Heart right ventricle (tissue), 16 donors: ENCODE data around the gene TSPYL2. TPM values are rescaled to one million over a fixed set of nuclear protein-coding genes. Genes with fewer than 3 reads are reported as not detected.

Source experiments
- ATAC-seq, 8 donors: fragments of 200-7000 bp; cut with Tn5 transposase; one replicate each; pipeline ENCODE4 v1.9.1; 2020; ENCODE audit warnings: mild to moderate bottlenecking in 8 of 8, moderate library complexity in 8 of 8, moderate number of reproducible peaks in 1 of 8
- DNase-seq, 2 donors: peaks; one replicate each; pipeline ENCODE4 v3.0.0-alpha.2; 2020
- H3K27ac ChIP-seq, 10 donors: fragments of 200-600 bp; sonication (generic) in 2 of 10; one replicate each; pipeline versions ENCODE4 v1.5.0 to v1.8.0; 2020 to 2022; ENCODE audit warnings: mild to moderate bottlenecking in 3 of 10
- H3K27me3 ChIP-seq, 7 donors: fragments of 200-600 bp; one replicate each; pipeline ENCODE4 v1.8.0; 2021 to 2022; ENCODE audit warnings: mild to moderate bottlenecking in 2 of 7
- H3K36me3 ChIP-seq, 9 donors: fragments of 200-600 bp; sonication (generic) in 1 of 9; one replicate each; pipeline versions ENCODE4 v1.5.0 to v1.8.0; 2020 to 2022; ENCODE audit warnings: mild to moderate bottlenecking in 2 of 9
- H3K4me1 ChIP-seq, 9 donors: fragments of 200-600 bp; sonication (generic) in 1 of 9; one replicate each; pipeline versions ENCODE4 v1.5.0 to v1.8.0; 2020 to 2022; ENCODE audit warnings: mild to moderate bottlenecking in 4 of 9
- H3K4me3 ChIP-seq, 10 donors: fragments of 200-600 bp; sonication (generic) in 2 of 10; one replicate each; pipeline versions ENCODE4 v1.5.0 to v1.8.0; 2020 to 2022; ENCODE audit warnings: mild to moderate bottlenecking in 7 of 10, moderate library complexity in 2 of 10
- H3K9me3 ChIP-seq, 11 donors: fragments of 200-600 bp in 10 of 11; sonication (generic) in 2 of 11; one replicate each; pipeline versions ENCODE4 v1.5.0 to v1.8.0; 2013 to 2022; ENCODE audit warnings: mild to moderate bottlenecking in 2 of 11, control low read depth in 1 of 11, moderate library complexity in 1 of 11
- WGBS, 2 donors: extraction: QIAGEN DNeasy Blood & Tissue Kit; methylation state at CpG; one replicate each; pipeline ENCODE4 v1.1.7; 2013; ENCODE audit warnings: inconsistent platforms in 1 of 2; 5-methylcytosine and 5-hydroxymethylcytosine counted together
- intact Hi-C, 10 donors: fragments of 100-400 bp; cut with DNase I; formaldehyde crosslinking; loops; one replicate each; pipeline versions ENCODE4 v1.11.1 to v1.14.2; 2022
- long read RNA-seq, 3 donors: library from polyadenylated mRNA; unstranded; transcript quantifications; one replicate each; pipeline ENCODE4 v2.0.0, GENCODE V29; 2020 to 2021
- polyA plus RNA-seq, 2 donors: library from polyadenylated mRNA; stranded (reverse); fragments of 200-250 nt; gene quantifications; one replicate each; pipeline ENCODE4 v1.2.3, GENCODE V29; 2013
- total RNA-seq, 10 donors: library from RNA; stranded (reverse); fragmentation: NEBNext Ultra II Directional in 3 of 10; extraction: Animal tissue kit (Norgen Biotek cat#: 25700) in 3 of 10; gene quantifications; one replicate each; pipeline versions ENCODE4 v1.2.1 to v1.2.4, GENCODE V29; 2021 to 2023
- TF ChIP-seq, protein P1 (sequence below), 9 donors: fragments of 200-600 bp; sonication (generic) in 2 of 9; IDR thresholded peaks; one replicate each; pipeline versions ENCODE4 v1.5.0 to v1.8.0; 2021 to 2022; ENCODE audit warnings: antibody characterized with exemption in 9 of 9, mild to moderate bottlenecking in 5 of 9, moderate library complexity in 1 of 9
- donor health status: Arrhythmogenic right ventricular cardiomyopathy.
- donor health status: ischemic (EF 13 %, LVEDD 7.1; RV severe dilation, severe dysfunction).
- donor health status: healthy with polysubstance abuse.
- donor health status: DM: no; HTN: yes; CAD: no.
- donor health status: DM: no; HTN: no; CAD: no.
- donor health status: ischemic (EF 25% LVEDD 6.9; RV normal size, moderate dysfunction).
- donor health status: ischemic (EF 25% LVEDD 5.7; RV mildly dilated, moderate dysfunction).
- donor health status: healthy.
- donor health status: DM: yes; HTN: yes; CAD: no.
- donor health status: Ischemic cardiomyopathy.
- donor health status: ischemic (EF 35%, LVEDD 5.7; RV mildly dilated, moderate dysfunction).
- donor health status: nonischemic (EF 11% LVEDD 7.7; RV severe dilation, severe dysfunction).
- donor health status: DM: yes; HTN: yes; CAD: no.
- donor health status: PGD.
- donor health status: ischemic (EF 29% LVEDD 5.4; RV normal size, mild dysfunction).
- donor health status: nonischemic (EF 23%, LVEDD 6.1; RV moderate dilation, normal function).

TSPYL2 gene
- total RNA-seq (10 to 100 TPM; 17.2 to 48.8 (median 25.5) TPM), polyA plus RNA-seq (100 to 1,000 TPM in 1 of 2 donors, 10 to 100 TPM in 1; 54.4 to 136 TPM)
- long read RNA-seq, donor 1, transcript TSPYL2-201 (7 exons, 2,815 nt), result major isoform, 49 of 62 reads
- long read RNA-seq, donor 1, partial matches to known transcripts, result 4 of 62 reads
- long read RNA-seq, donor 1, other reads (novel, unspliced or antisense), result 9 of 62 reads
- long read RNA-seq, donor 2, transcript TSPYL2-201 (7 exons, 2,815 nt), result major isoform, 31 of 42 reads
- long read RNA-seq, donor 2, partial matches to known transcripts, result 7 of 42 reads
- long read RNA-seq, donor 2, other reads (novel, unspliced or antisense), result 4 of 42 reads
- long read RNA-seq, donor 3, transcript TSPYL2-201 (7 exons, 2,815 nt), result major isoform, 15 of 29 reads
- long read RNA-seq, donor 3, partial matches to known transcripts, result 10 of 29 reads
- long read RNA-seq, donor 3, other reads (novel, unspliced or antisense), result 4 of 29 reads

DNA sequence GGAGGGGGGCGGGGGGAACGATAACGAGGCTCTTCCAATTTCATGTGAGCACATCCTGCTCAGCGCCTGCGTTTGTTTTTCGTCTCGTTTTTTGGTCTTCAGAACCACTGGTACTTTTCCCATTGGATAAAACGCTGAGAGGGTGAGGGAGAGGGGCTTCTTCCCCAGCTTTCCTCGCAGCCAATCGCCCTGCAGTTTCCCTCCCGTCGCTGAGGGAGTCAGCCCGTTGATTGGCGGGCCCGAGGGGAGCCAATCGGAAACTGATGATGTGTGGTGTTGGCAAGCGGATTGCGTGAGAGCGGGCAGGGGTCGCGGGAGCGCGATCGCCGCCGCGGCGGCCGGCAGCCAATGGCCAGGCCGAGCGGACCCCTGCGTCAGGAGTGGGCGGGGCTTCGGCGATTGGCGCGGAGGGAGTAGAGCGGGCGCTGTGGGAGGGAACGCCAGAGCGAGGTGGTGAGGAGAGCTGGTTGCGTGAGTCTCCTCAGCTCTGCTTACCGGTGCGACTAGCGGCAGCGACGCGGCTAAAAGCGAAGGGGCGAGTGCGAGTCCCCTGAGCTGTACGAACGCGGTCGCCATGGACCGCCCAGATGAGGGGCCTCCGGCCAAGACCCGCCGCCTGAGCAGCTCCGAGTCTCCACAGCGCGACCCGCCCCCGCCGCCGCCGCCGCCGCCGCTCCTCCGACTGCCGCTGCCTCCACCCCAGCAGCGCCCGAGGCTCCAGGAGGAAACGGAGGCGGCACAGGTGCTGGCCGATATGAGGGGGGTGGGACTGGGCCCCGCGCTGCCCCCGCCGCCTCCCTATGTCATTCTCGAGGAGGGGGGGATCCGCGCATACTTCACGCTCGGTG, at the start of gene TSPYL2:
Gene TSPYL2 (plus strand): TSS at position 443 of the 848 bp plus-strand sequence. CDS start 132 bp downstream, at position 575.
- Histone ChIP-seq H3K4me1 (peaks cover 0 to 20% (median 0%) of the 10 kb centered on the region in 9 donors), H3K27ac (peak within 1 kb of the TSS; percentile 79 to 95 (median 88)), H3K27me3 (peaks cover 0 to 2% (median 0%) of the 10 kb centered on the region in 7 donors), H3K4me3 (peak within 1 kb of the TSS; percentile 65 to 91 (median 76)), H3K9me3 (no peaks in the 10 kb centered on the region), H3K36me3 (peaks cover 0 to 29% (median 0%) of the 10 kb centered on the region in 9 donors)
- TF ChIP-seq, protein P1, sequence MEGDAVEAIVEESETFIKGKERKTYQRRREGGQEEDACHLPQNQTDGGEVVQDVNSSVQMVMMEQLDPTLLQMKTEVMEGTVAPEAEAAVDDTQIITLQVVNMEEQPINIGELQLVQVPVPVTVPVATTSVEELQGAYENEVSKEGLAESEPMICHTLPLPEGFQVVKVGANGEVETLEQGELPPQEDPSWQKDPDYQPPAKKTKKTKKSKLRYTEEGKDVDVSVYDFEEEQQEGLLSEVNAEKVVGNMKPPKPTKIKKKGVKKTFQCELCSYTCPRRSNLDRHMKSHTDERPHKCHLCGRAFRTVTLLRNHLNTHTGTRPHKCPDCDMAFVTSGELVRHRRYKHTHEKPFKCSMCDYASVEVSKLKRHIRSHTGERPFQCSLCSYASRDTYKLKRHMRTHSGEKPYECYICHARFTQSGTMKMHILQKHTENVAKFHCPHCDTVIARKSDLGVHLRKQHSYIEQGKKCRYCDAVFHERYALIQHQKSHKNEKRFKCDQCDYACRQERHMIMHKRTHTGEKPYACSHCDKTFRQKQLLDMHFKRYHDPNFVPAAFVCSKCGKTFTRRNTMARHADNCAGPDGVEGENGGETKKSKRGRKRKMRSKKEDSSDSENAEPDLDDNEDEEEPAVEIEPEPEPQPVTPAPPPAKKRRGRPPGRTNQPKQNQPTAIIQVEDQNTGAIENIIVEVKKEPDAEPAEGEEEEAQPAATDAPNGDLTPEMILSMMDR (IDR thresholded peaks at IDR 0.05), result no peak
- ATAC-seq (peak; percentile 94 to 97 (median 97)), DNase-seq (peak; percentile 94 to 95)
- intact Hi-C loops, result no loop called here
- 0 to 1% methylated on average over 49 to 82 of the region's 86 CpGs for WGBS, 2 donors

DNA sequence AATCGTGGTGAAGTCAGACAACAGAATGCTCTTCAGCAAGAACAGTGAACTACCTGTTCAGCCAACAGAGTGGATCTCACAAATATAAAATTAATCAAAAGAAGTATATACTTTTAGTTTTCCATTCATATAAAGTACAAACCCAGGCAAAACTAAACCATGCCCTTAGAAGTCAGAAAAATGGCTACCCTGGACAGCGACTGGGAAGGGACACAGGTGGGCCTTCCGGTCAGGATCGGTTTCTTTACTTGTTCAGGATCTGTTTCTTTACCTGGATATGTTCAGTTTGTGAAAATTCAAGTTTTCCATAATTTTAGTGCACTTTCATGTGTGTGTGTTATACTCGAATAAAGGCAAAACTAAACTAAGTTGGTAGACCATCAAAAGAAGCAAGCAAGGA, 46.0 kb upstream of the TSPYL2 start:
- Histone ChIP-seq H3K36me3 (no peaks in the 10 kb centered on the region), H3K4me3 (no peak overlapping the region), H3K4me1 (no peaks in the 10 kb centered on the region), H3K27me3 (peaks cover 0 to 90% (median 0%) of the 10 kb centered on the region in 7 donors), H3K27ac (no peak overlapping the region), H3K9me3 (no peaks in the 10 kb centered on the region)
- intact Hi-C loops, result no loop called here
- TF ChIP-seq, protein P1 (IDR thresholded peaks at IDR 0.05), result no peak
- no peak for DNase-seq
- WGBS, 2 donors, result 60% methylated on average over 5 of the region's 5 CpGs
- no peak for ATAC-seq

DNA sequence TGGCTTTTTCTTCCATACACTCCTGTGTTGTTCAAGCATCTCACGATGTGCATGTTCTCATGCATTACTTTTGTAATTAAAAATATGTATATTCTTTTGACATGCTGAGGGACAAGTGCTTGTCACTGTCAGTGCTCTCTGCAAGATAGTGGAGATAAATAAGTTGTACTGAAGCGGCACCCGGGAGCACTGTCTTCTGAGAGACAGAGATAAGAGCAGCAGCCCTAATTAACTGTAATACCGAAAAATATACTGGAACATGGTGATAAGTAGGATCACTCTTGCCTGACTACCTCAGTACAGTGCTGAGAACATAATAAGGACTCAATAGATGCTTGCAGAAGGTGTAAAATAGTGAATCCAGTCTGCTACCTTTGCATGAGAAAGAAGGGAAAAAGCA, 42.9 kb upstream of the TSPYL2 start:
- intact Hi-C loops, result no loop called here
- no peak overlapping the region for H3K27ac ChIP-seq
- no peaks in the 10 kb centered on the region for H3K9me3 ChIP-seq
- H3K27me3 ChIP-seq, result peaks cover 0 to 96% (median 0%) of the 10 kb centered on the region in 7 donors
- DNase-seq, result no peak
- H3K4me3 ChIP-seq, result no peak overlapping the region
- no peak for ATAC-seq
- TF ChIP-seq, protein P1 (IDR thresholded peaks at IDR 0.05), result no peak
- 42 to 47% methylated on average over 4 of the region's 4 CpGs for WGBS, 2 donors
- H3K36me3 ChIP-seq, result no peaks in the 10 kb centered on the region
- H3K4me1 ChIP-seq, result no peaks in the 10 kb centered on the region

DNA sequence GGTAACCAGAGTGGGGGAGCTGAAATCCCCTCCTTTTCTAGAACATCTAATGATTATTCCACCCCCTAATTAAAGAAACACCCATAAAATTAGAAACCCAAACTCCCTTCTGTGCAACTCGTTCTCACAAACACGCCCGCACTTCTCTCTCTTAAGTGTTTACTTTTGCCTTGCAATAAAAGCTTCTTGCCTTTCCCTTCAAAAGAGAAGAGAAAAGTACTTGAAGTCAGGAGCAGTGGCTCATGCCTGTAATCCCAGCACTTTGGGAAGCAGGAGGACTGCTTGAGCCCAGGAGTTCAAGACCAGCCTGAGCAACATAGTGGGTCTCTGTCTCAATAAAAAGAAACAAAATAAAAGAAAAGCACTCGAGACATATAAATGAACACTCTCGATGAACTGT, 37.2 kb upstream of the TSPYL2 start:
- 88 to 96% methylated on average over 5 of the region's 5 CpGs for WGBS, 2 donors
- DNase-seq (no peak), ATAC-seq (no peak)
- no peaks in the 10 kb centered on the region for H3K4me1 ChIP-seq
- peaks cover 0 to 85% (median 0%) of the 10 kb centered on the region in 7 donors for H3K27me3 ChIP-seq
- H3K27ac ChIP-seq, result no peak overlapping the region
- intact Hi-C loops, result no loop called here
- H3K4me3 ChIP-seq, result no peak overlapping the region
- TF ChIP-seq, protein P1 (IDR thresholded peaks at IDR 0.05), result no peak
- H3K36me3 ChIP-seq, result no peaks in the 10 kb centered on the region
- no peaks in the 10 kb centered on the region for H3K9me3 ChIP-seq
